GM19372 (cell line): Measurements from ENCODE around the gene ATP2B2.

Experiments used
- ATAC-seq: cut with Tn5 transposase; IDR thresholded peaks from one replicate; pipeline ENCODE4 v1.9.1; 2021; ENCODE audit warnings: mild to moderate bottlenecking, low read depth, moderate library complexity; ENCODE audit not compliant: unreplicated experiment

The ATP2B2 gene

GRCh38 chr3:10496121-10496863 is 9.1 kb downstream of the ATP2B2 start:
- no peak for ATAC-seq

DNA sequence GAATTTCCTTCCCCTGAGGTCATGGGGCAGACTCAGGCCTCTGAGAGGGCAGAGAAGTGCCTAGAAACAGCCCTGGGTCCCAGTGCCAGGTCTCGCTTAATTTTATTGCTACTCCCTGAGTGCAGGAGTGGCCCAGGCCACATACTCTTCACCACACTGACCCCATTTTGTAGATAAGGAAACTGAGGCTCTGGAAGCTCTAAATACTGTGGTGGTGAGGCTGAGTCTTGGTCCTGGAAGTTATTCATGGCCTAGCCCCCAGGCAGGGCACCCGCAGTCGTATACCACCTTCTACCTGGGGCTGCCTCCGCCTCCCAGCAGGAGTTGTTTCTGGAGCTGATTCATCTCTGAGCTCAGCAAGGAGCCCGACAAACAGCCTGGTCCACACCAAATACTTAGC is 9.8 kb downstream of the ATP2B2 start:
- no peak for ATAC-seq

DNA sequence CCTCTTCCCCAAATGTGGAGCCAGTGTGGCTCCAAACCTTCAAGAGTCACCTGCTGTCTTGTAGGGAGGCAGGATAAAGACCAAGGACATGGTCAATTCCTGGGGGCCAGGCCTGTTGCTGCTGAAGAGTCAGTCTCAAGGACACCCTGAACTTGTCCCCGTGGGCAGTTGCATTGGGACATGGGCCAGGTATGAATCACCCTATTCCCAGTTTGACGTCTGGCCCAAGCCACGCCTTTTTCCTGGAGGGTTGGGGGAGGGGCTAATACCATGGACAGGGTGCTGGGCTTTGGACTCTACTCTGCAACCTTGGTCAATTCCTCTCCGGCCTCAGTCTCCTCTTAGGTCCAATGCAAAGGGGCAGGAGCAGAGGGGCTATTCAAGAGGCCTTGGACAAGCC is 10.4 kb downstream of the ATP2B2 start:
- ATAC-seq = no peak

GRCh38 chr3:10494180-10494579 is 11.2 kb downstream of the ATP2B2 start:
- no peak for ATAC-seq

GRCh38 chr3:10493202-10493589 is 12.2 kb downstream of the ATP2B2 start:
- no peak for ATAC-seq

- ATAC-seq = no peak
Measured at GRCh38 chr3:10492364-10493201, 12.8 kb downstream of the ATP2B2 start.

DNA sequence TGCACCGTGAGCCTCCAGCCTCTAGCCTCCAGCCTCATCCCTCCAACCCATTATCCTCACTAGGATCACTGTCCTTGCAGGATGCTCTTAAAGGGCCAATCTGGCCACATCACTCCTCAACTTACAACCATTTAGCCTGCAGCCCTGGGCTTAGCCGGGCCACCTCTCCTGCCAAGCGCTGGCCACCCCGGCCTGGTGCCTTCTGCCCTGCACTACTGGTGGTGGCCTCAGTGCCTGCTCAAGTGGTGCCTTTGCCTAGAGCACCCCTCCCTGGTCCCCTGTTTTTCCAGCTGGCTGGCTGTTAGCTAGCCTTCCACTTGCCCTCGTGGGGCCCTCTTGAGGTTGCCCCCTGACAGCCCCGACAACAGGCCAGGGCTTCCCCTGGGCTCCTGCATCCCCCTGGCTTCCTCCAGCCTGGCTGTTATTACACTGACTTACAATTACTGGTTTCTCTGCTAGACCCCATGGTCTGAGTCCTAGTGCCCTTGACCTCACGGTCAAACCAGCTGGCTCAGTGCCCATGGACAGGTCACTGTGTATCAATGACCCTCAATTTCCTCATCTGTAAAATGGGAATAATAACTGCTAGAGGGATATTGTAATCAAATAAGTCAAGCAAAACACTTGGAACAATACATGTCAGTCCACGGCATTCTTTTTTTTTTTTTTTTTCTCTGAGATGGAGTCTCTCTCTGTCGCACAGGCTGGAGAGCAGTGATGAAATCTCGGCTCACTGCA is 15.5 kb downstream of the ATP2B2 start:
- no peak for ATAC-seq

DNA sequence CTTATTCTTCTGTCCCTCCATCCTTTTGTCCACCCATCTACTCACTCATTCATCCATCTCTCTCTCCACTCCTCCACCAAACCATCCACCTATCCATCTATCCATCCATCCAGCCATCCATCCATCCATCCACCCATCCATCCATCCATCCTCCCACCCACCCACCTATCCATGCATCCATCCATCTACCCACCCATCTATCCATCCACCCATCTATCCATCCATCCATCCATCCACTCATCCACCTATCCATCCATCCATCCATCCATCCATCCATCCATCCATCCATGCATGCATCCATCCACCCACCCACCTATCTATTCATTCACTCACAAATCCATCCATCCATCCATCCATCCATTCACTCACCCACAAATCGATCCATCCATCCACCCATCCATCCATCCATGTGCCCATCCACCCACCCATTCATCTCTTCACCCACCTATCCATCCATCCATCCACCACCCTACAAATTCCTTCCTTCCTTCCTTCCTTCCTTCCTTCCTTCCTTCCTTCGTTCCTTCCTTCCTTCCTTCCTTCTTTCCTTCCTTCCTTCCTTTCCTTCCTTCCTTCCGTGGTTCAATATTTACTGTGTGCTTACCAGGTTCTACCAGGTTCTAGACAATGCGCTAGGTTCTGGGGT is 17.3 kb downstream of the ATP2B2 start:
- ATAC-seq = no peak

DNA sequence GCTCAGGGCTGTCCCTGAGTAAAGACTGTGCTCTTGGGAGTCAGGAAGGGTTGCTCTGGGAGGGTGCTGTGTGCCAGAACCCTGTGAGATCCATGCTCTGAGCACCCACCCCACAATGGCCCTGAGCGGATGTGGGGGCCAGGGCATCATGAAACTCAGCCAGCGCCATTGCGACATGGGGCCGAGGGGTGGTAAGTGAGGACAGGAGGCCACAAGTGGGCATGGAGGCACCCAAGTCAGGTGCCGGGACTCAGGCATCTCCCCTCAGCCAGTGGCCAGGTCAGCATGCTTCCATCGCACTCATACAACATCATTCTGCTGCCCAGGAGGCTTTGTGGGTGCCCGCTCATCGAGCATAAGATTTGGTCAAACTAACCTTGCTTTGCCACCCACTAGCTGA is 19.6 kb downstream of the ATP2B2 start:
- no peak for ATAC-seq

DNA sequence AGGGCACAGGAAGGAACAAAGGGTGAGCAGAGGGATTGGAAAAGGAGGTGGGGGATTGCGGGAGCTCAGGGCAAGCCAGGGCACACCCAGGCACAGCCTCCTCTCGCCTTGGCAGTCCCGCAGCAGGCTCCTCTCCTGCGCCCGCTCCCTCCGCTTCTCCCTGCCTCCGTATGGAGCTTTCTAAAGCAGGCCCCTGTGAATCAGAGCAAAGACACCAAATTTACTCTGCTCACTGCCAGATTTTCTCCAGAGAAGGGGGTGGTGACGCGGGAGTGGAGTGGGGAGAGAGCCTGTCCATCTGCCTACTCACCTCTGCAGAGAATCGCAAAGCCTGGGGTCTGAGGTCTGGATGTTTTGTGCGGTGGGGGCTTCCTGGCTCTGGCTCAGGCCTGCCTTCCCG is 20.0 kb downstream of the ATP2B2 start:
- no peak for ATAC-seq

DNA sequence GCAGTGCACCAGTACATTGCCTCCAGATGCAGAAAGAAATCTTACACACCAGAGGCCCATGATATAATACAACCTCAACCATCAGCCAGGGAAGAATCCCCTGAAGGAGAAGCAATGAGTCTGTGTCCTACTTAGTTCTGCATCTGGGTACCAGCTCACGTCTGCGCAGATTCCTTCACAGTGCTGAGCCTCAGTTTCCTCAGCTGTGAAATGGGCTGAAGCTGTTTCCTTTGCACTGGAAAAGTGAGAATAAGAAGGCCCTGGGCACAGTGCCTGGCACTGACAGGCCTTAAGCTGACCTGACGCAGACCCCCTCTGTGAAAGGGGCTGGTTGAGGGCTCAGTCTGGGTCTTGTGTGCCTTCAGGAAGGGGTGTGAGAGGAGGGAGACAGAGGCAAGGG is 20.7 kb downstream of the ATP2B2 start:
- no peak for ATAC-seq

- ATAC-seq = no peak
Measured at GRCh38 chr3:10483686-10484345, 21.6 kb downstream of the ATP2B2 start.

GRCh38 chr3:10483364-10483675 is 22.1 kb downstream of the ATP2B2 start:
- no peak for ATAC-seq

DNA sequence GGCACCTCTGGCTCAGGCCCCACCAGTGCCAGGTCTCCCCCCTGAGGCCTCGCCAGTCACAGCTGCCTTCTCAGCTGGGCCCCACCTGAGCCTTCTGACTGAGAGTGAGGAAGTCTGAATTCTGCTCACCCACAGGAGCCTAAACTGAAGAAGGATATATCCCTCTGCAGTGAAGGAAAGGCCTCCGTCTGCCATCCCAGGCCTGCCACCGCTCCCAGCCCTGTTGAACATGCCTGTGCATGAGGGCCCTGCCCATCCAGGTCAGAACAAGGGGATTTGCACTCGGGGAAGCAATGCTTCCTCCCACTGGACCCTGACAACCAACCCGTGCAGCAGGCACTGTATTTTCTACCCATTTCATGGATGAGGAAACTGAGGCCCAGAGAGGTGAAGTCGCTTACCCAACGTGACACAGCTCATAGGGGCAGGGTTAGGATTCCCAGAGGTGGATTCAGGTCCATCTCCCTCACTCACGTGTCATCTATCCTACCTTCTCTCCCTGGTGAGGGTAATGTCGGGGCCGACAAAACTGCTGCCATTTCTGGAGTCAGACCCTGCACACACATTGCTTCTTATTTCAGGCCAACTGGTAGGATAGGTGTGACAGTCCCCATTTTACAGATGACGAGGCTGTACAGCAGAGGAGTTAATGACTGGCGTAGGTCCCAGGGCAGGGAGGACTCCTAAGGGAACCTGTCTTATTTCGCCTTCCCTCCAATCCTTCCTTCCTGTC is 22.6 kb downstream of the ATP2B2 start:
- ATAC-seq = no peak

DNA sequence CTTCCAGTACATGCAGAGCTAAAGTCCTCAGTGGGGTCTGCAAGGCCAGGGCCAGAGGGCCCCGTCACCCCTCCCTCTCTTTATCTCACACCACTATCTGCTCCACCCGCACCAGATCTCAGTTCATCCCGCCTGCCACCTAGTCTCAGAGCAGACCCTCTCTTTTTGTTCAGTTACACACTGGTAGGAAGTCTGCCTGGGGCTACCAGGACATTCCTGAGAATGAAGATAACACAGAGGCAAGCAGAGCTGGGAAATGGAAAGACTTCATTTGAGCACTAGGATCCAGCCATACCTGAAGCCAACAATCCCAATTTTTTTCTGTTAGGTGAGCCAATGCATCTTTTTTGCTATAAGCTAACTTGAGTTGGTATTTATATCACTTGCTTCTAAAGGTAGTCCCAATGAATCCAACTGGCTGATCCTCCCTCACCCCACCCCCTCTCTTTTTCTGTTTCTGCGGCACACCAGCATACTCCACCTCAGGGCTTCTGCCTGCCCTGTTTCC is 24.5 kb downstream of the ATP2B2 start:
- ATAC-seq = no peak

GRCh38 chr3:10479311-10479710 is 26.1 kb downstream of the ATP2B2 start:
- ATAC-seq = no peak

DNA sequence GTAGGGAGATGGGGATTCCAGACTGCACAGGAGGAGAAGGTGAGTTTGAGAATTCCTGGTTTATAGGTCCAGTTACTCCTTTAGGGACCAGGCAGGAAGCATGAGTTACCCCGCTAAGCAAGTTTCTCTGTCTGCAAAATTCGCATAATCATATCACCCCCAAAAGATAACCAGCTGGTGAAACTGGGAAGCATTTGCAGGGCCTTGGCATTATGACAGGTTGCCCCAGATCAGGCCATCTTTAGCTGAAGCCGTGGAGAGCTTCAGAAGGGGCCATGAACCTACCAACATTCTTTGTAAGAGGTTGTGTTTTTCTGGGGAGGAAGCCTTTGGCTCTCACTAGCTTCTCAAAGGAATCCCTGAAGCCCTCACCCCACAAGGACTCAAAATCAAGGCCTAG is 29.4 kb downstream of the ATP2B2 start:
- ATAC-seq = no peak

DNA sequence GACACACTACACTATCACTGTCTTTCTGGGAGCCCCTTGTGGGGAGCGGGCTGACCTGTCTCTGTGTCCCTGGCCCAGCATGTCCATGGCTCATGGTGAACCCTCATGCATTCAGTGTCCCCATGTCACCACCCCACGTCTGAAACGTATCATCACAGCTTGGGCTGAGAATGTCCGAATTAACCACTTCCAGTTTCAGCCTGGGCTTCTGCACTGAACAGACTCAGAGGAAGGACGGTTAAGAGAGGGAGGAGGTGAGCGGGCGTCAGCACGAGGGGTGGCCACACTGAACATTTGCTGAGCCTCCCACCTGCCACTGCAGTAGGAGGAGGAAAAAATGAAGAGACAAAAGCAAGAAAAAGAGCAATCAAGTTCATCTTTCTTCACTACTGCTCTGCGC is 30.5 kb downstream of the ATP2B2 start:
- ATAC-seq = no peak

- ATAC-seq = no peak
Measured at GRCh38 chr3:10474275-10474646, 31.1 kb downstream of the ATP2B2 start.
